GM23338 (cell line): ENCODE measurements around the gene HOXC12. TPM values are rescaled to one million over a fixed set of nuclear protein-coding genes. Genes with fewer than 3 reads are reported as not detected.

Experiments
- ATAC-seq: fragments of 200-7000 bp; cut with Tn5 transposase; 3 replicates; pipeline ENCODE4 v1.9.1; 2020
- DNase-seq: peaks from one replicate; pipeline ENCODE4 v3.0.0-alpha.2; 2015; ENCODE audit warnings: low spot score
- H2AFZ ChIP-seq: fragments of 200-600 bp; sonication (generic); 2 replicates; pipeline ENCODE4 v1.8.0; 2016; ENCODE audit warnings: antibody characterized with exemption, mild to moderate bottlenecking, moderate library complexity
- H3F3A ChIP-seq: fragments of 200-600 bp; sonication (generic); replicated peaks from 2 replicates; pipeline ENCODE4 v1.8.0; 2017; ENCODE audit warnings: antibody characterized with exemption, mixed run types, low read depth
- H3K27ac ChIP-seq: fragments of 200-600 bp; sonication (generic); 2 replicates; pipeline ENCODE4 v1.6.1; 2016; ENCODE audit warnings: low read depth
- H3K27me3 ChIP-seq: fragments of 200-600 bp; sonication (generic); 2 replicates; pipeline ENCODE4 v1.8.0; 2016; ENCODE audit warnings: mild to moderate bottlenecking, mixed run types, moderate library complexity; ENCODE audit not compliant: insufficient read depth
- H3K36me3 ChIP-seq: fragments of 200-600 bp; sonication (generic); 2 replicates; pipeline ENCODE4 v1.8.0; 2016; ENCODE audit warnings: mild to moderate bottlenecking; ENCODE audit not compliant: insufficient read depth
- H3K4me1 ChIP-seq: fragments of 200-600 bp; sonication (generic); 2 replicates; pipeline ENCODE4 v1.8.0; 2016; ENCODE audit warnings: mild to moderate bottlenecking, moderate library complexity; ENCODE audit not compliant: insufficient read depth
- H3K4me2 ChIP-seq: fragments of 200-600 bp; sonication (generic); 2 replicates; pipeline ENCODE4 v1.7.1; 2017; ENCODE audit warnings: mixed run types
- H3K4me3 ChIP-seq: fragments of 200-600 bp; sonication (generic); 2 replicates; pipeline ENCODE4 v1.6.1; 2016; ENCODE audit warnings: mixed run types
- H3K79me2 ChIP-seq: fragments of 200-600 bp; sonication (generic); replicated peaks from 2 replicates; pipeline ENCODE4 v1.8.0; 2017; ENCODE audit warnings: mild to moderate bottlenecking; ENCODE audit not compliant: insufficient read depth
- H3K9me2 ChIP-seq: fragments of 200-600 bp; sonication (generic); 2 replicates; pipeline ENCODE4 v1.8.0; 2017; ENCODE audit not compliant: insufficient read depth
- H4K20me1 ChIP-seq: fragments of 200-600 bp; sonication (generic); replicated peaks from 2 replicates; pipeline ENCODE4 v1.8.0; 2017; ENCODE audit warnings: mild to moderate bottlenecking; ENCODE audit not compliant: insufficient read depth
- H3K27ac Mint-ChIP-seq: 2 replicates; pipeline ENCODE4 v1.8.0; 2020; ENCODE audit warnings: inconsistent platforms, mild to moderate bottlenecking, moderate library complexity, mixed read lengths
- H3K27me3 Mint-ChIP-seq: 3 replicates; pipeline ENCODE4 v1.8.0; 2022; ENCODE audit warnings: low read depth, mild to moderate bottlenecking, moderate library complexity, mixed read lengths, inconsistent platforms; ENCODE audit not compliant: insufficient read depth, poor library complexity
- H3K36me3 Mint-ChIP-seq: 3 replicates; pipeline ENCODE4 v1.8.0; 2021; ENCODE audit warnings: low read depth, mild to moderate bottlenecking, inconsistent platforms, moderate library complexity, mixed read lengths
- H3K4me1 Mint-ChIP-seq: 3 replicates; pipeline ENCODE4 v1.8.0; 2020; ENCODE audit warnings: mild to moderate bottlenecking, inconsistent platforms, mixed read lengths
- H3K4me3 Mint-ChIP-seq: 3 replicates; pipeline ENCODE4 v1.8.0; 2021; ENCODE audit warnings: moderate library complexity, mild to moderate bottlenecking, inconsistent platforms, mixed read lengths
- H3K9me3 Mint-ChIP-seq: 3 replicates; pipeline ENCODE4 v1.8.0; 2020; ENCODE audit warnings: moderate library complexity, mild to moderate bottlenecking, inconsistent platforms, mixed read lengths
- CREB1 ChIP-seq: fragments of 250-450 bp; sonication (Bioruptor Pico); IDR thresholded peaks from 2 replicates; pipeline ENCODE4 v1.5.0; 2020; ENCODE audit warnings: low read depth, mild to moderate bottlenecking, moderate library complexity
- CTCF ChIP-seq, 2 experiments: fragments of 200-600 bp in 1 of 2; sonication (generic) in 1 of 2; conservative IDR thresholded peaks; 2 replicates each; pipeline versions ENCODE4 v1.5.1 to v1.6.1; 2016 to 2017; ENCODE audit warnings: antibody characterized with exemption in 2 of 2, low read depth in 2 of 2, mild to moderate bottlenecking in 2 of 2, moderate library complexity in 1 of 2
- ETS1 ChIP-seq: IDR thresholded peaks from 2 replicates; pipeline ENCODE4 v1.6.1; 2016; ENCODE audit warnings: antibody characterized with exemption
- EZH2 ChIP-seq: fragments of 200-600 bp; sonication (generic); IDR thresholded peaks from one replicate; pipeline ENCODE4 v1.8.0; 2017; ENCODE audit warnings: antibody characterized with exemption, mild to moderate bottlenecking, low read depth; ENCODE audit not compliant: unreplicated experiment
- EZH2phosphoT487 ChIP-seq: fragments of 200-600 bp; sonication (generic); IDR thresholded peaks from one replicate; pipeline ENCODE4 v1.8.1; 2018; ENCODE audit warnings: antibody characterized with exemption; ENCODE audit not compliant: unreplicated experiment
- JUNB ChIP-seq: IDR thresholded peaks from one replicate; pipeline ENCODE4 v1.6.1; 2016; ENCODE audit warnings: antibody characterized with exemption; ENCODE audit not compliant: unreplicated experiment
- NANOG ChIP-seq: IDR thresholded peaks from 2 replicates; pipeline ENCODE4 v1.6.1; 2016; ENCODE audit warnings: antibody characterized with exemption, borderline replicate concordance
- POLR2AphosphoS5 ChIP-seq: IDR thresholded peaks from 2 replicates; pipeline ENCODE4 v1.6.1; 2016; ENCODE audit warnings: antibody characterized with exemption, low read depth
- REST ChIP-seq: IDR thresholded peaks from one replicate; pipeline ENCODE4 v1.6.1; 2018; ENCODE audit warnings: antibody characterized with exemption; ENCODE audit not compliant: unreplicated experiment
- ZNF114 ChIP-seq: fragments of 250-450 bp; sonication (Bioruptor Pico); IDR thresholded peaks from 2 replicates; pipeline ENCODE4 v1.5.0; 2020; ENCODE audit warnings: mild to moderate bottlenecking, moderate library complexity
- ZNF331 ChIP-seq: fragments of 250-450 bp; sonication (Bioruptor Pico); IDR thresholded peaks from 2 replicates; pipeline ENCODE4 v1.5.0; 2020; ENCODE audit warnings: low read depth, mild to moderate bottlenecking, moderate library complexity
- ZNF462 ChIP-seq: fragments of 250-450 bp; sonication (Bioruptor Pico); IDR thresholded peaks from 2 replicates; pipeline ENCODE4 v1.5.0; 2020; ENCODE audit warnings: mild to moderate bottlenecking, moderate library complexity
- polyA plus RNA-seq: library from polyadenylated mRNA; unstranded; fragments of >200 nt; fragmentation: Nextera tagmentation; extraction: Ambion mirVana; gene quantifications from 2 replicates; pipeline ENCODE4 v1.2.1, GENCODE V29; 2016
- total RNA-seq: library from RNA; depleted of rRNA; stranded (reverse); fragments of >200 nt; shearing (Covaris generic); gene quantifications from 2 replicates; pipeline ENCODE4 v1.2.3, GENCODE V29; 2014

HOXC12 gene
- total and polyA plus RNA-seq, 2 experiments from 2014 or later: not detected

- no peak for TF ChIP-seq ZNF114 (CRISPR knock-in tag)
Observed at GRCh38 chr12:53965281-53966084, 10.8 kb downstream of the HOXC12 start (continued).

- ATAC-seq: peak; percentile 50
- Histone ChIP-seq H2AFZ (no peak overlapping the region), H3K4me1 (peaks cover 15% of the 10 kb centered on the region), H3K4me2 (peak overlapping the region; percentile 74), H3K36me3 (no peaks in the 10 kb centered on the region), H4K20me1 (peaks cover 76% of the 10 kb centered on the region), H3K79me2 (no peaks in the 10 kb centered on the region), H3K27ac (no peak overlapping the region), H3K4me3 (peak overlapping the region; percentile 26), H3K27me3 (peaks cover 100% of the 10 kb centered on the region), H3F3A (peaks cover 53% of the 10 kb centered on the region), H3K9me2 (no peaks in the 10 kb centered on the region)
- H3K9me3 Mint-ChIP-seq: no peaks in the 10 kb centered on the region; the same call in 1 of the 3 replicates
- H3K4me3 Mint-ChIP-seq: peak overlapping the region; percentile 43; the same call in 2 of the 3 replicates
- no peak overlapping the region for H3K27ac Mint-ChIP-seq
- DNase-seq: peak; percentile 90
- H3K4me1 Mint-ChIP-seq: peaks cover 15% of the 10 kb centered on the region
- no peaks in the 10 kb centered on the region; the same call in 2 of the 3 replicates for H3K36me3 Mint-ChIP-seq
- H3K27me3 Mint-ChIP-seq: peaks cover 100% of the 10 kb centered on the region
- no peak for TF ChIP-seq NANOG
- TF ChIP-seq JUNB: no peak
- no peak for TF ChIP-seq ZNF462 (CRISPR knock-in tag)
- TF ChIP-seq CREB1: no peak
- TF ChIP-seq CTCF (conservative IDR thresholded peaks at IDR 0.05; ENCODE audit: low read depth in 2 of 2): no peak
- no peak for TF ChIP-seq EZH2
- no peak for TF ChIP-seq EZH2phosphoT487
- no peak for TF ChIP-seq ETS1
- TF ChIP-seq REST: no peak
- no peak for TF ChIP-seq POLR2AphosphoS5
- no peak for TF ChIP-seq ZNF331 (CRISPR knock-in tag)
- no peak for TF ChIP-seq ZNF114 (CRISPR knock-in tag)
Observed at GRCh38 chr12:53966085-53966384, 11.3 kb downstream of the HOXC12 start.
